GM18526 (cell line): ENCODE measurements around the gene PDE10A.

Experiments
- POLR2A ChIP-seq: IDR thresholded peaks from 3 replicates; pipeline ENCODE4 v1.6.1; 2011; ENCODE audit not compliant: insufficient read length; ENCODE audit errors: extremely low read depth

The PDE10A gene

GRCh38 chr6:165383323-165383722, 279.7 kb downstream of the PDE10A start:
- TF ChIP-seq POLR2A: no peak

GRCh38 chr6:165376100-165376499, 286.9 kb downstream of the PDE10A start:
- no peak for TF ChIP-seq POLR2A

- TF ChIP-seq POLR2A: no peak
These were observed 297.7 kb downstream of the PDE10A start for GRCh38 chr6:165365371-165365770.

- TF ChIP-seq POLR2A: no peak
These were observed 317.3 kb downstream of the PDE10A start for GRCh38 chr6:165345700-165346099.

GRCh38 chr6:165340532-165340931, 322.5 kb downstream of the PDE10A start:
- no peak for TF ChIP-seq POLR2A

GRCh38 chr6:165325609-165326008, 337.4 kb downstream of the PDE10A start:
- TF ChIP-seq POLR2A: no peak

GRCh38 chr6:165321555-165322145, 341.4 kb downstream of the PDE10A start:
- TF ChIP-seq POLR2A: no peak

GRCh38 chr6:165321150-165321549, 341.9 kb downstream of the PDE10A start:
- TF ChIP-seq POLR2A: no peak

GRCh38 chr6:165317723-165318122, 345.3 kb downstream of the PDE10A start:
- no peak for TF ChIP-seq POLR2A

GRCh38 chr6:165308926-165309731, 353.9 kb downstream of the PDE10A start, which contains the start of gene C6orf118:
C6orf118 (minus strand) TSS chr6:165309605; CDS start chr6:165309586, 19 bp downstream.
- no peak for TF ChIP-seq POLR2A

GRCh38 chr6:165306955-165307354, 356.1 kb downstream of the PDE10A start:
- no peak for TF ChIP-seq POLR2A

- TF ChIP-seq POLR2A: no peak
These were observed 361.4 kb downstream of the PDE10A start for GRCh38 chr6:165301372-165302246.

GRCh38 chr6:165300422-165300936, 362.6 kb downstream of the PDE10A start:
- TF ChIP-seq POLR2A: no peak

- TF ChIP-seq POLR2A: no peak
These were observed 364.2 kb downstream of the PDE10A start for GRCh38 chr6:165298875-165299274.

GRCh38 chr6:165298402-165298801, 364.6 kb downstream of the PDE10A start:
- TF ChIP-seq POLR2A: no peak

GRCh38 chr6:165292657-165293056, 370.4 kb downstream of the PDE10A start:
- no peak for TF ChIP-seq POLR2A
